HG03469 (cell line): ENCODE results near the gene TENT5C.

Source experiments
- ATAC-seq: cut with Tn5 transposase; IDR thresholded peaks from one replicate; pipeline ENCODE4 v1.9.1; 2021; ENCODE audit warnings: mild to moderate bottlenecking, moderate library complexity, moderate number of reproducible peaks; ENCODE audit not compliant: unreplicated experiment

The TENT5C gene

GRCh38 chr1:117590273-117590925, 15.4 kb upstream of the TENT5C start:
- ATAC-seq = no peak

- ATAC-seq = no peak
Observed at GRCh38 chr1:117591252-117591651, 14.6 kb upstream of the TENT5C start.

- no peak for ATAC-seq
Observed at GRCh38 chr1:117592155-117592554, 13.7 kb upstream of the TENT5C start.

DNA sequence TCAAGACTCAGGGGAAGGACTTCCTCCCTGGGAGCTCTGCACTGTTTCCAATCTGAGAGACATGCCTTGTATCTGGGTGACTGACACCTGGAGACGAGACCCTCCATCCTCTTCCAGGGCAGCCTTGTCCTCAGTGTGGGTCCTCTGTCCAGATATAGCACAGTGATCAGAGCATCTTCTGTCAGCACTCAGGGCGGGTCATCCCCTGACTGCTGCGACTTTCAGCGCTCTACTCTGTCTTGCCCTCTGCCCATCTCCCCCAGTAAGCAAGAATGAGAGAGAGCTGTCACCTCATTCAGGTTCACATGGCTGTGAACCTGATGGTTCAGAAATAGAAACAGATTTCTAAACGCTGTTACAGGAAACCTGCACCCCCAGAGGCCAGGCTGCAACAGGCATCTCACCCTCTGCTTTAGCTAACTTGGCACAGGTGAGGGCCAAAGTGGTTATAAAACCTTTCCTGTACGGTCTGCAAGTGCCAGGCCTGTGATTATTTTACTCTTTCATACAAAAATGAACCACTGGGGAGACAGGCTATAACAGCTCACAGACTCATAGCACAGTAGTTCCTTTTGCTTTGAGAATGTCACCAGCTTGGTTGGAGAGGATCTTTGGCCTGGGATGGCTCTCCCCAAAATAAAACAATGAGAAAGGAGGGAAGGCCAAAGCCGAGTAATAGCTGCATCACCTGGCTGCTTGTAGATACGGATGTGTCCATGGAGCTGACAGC, 11.4 kb upstream of the TENT5C start:
- no peak for ATAC-seq

GRCh38 chr1:117596023-117596720, 9.7 kb upstream of the TENT5C start:
- no peak for ATAC-seq

GRCh38 chr1:117598489-117598888, 7.4 kb upstream of the TENT5C start:
- ATAC-seq = no peak

DNA sequence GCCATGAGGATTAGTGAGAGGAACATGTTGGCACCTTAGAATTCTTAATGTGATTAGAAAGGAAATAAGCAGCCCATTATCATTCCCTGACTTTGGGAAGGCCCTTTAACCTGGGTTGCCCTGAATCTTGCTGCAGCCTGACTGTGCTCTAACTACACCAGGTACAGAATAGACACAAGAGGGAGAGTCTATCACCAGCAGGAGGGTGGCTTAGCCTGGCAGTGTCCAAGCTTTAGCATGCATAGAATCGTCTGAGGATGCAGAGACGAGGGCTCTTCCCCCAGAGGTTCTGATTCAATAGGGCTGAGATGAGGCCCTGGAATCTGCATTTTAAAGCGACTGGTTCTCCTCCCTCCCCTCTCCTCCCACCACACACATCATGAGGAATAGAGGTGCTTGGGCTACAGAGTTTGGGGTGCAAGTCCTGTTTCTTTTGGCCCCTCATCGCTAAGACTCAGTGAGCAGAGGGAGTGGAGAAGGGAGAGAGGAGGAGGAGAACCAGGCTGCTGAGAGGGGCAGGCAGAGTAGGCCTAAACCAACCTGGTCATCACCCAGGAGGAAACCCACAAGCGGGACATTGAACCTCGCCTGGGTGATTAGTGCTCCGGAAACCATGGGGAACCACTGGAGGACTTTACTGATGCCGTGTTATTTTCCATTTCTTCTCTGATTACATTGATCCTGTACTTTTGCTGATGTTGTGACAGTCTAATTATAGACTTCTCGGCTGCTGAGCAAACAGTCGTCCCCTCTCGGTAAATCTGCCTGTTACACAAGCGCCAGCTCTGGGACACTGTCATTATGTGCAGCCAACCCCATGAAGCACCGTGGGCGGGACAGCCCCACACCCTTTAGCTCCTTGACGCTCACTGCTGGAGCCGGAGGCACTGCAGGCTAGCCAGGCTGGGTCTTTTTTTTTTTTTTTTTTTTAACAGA, 6.3 kb upstream of the TENT5C start:
- ATAC-seq = no peak

DNA sequence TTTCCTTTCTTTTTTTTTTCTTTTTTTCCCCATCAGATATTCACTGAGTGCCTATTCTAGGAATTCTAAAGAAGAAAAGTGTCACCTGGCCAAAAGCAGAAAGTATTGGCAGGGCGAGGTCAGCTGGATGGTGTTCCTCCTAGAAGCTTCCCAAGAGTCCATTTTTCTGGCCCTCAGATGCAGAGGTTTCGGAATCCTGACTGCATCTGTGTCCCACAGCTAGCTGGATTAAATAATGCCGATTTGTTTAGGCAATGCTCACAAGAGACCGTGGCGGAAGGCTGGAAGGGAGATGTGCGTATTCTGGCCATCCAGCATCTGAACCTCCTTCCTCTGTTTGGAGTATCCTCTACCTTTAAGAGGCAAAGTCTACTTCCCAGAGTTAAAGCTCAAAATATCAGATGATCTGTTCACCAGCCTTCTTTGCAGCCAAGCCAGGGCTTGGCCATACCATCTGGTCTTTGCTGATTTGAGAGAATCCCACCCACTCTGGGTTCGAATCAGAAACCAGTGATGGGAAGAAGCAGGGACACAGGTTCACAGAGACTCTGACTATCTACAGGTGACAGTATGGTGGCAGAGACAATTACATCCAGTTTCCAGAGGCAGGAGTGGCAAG, 5.4 kb upstream of the TENT5C start:
- ATAC-seq = no peak

DNA sequence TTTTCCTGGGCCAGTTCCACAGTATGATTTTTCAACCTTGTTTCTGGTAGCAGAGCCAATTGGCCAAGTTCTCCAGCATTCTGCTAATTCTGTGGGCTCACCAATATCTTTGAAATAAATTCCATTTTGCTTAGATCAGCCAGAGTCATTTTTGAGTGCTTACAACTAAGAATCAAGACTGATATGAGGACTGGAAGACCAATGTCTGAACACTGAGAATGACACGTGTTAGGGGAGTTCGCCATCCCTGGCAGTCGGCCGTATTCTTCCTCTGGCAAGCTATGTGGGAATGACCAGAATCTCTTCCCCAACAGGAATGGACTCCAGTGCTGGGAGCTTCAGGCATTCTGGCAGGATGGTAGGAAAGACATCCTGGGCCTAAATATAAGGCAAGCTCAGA, 4.9 kb upstream of the TENT5C start:
- ATAC-seq = no peak

GRCh38 chr1:117602862-117603261, 3.0 kb upstream of the TENT5C start:
- ATAC-seq = no peak

GRCh38 chr1:117605164-117605773, 579 bp upstream of the TENT5C start:
- peak; percentile 13 for ATAC-seq

- no peak for ATAC-seq
Observed at GRCh38 chr1:117606649-117607430, 992 bp downstream of the TENT5C start.

DNA sequence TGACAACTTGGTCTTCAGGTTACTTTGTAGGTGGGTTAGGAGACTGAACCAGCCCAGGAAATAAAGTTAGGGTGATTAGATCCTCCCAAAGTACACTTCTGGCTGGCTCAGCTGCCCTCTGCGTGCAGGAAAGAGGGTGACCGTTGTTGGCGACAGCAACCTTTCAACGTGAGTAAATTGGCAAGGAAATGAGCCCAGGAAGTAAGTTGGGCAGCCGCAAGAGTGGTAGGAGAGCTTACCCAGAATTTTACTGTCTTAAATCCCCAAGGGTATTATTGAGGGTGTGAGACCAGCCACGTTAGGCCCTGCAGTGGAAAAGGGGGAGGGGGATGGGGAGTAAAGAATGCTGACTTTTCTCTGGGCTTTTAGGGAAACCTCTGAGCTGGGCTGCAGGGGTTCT, 1.6 kb downstream of the TENT5C start:
- no peak for ATAC-seq

- ATAC-seq = no peak
Observed at GRCh38 chr1:117608115-117608615, 2.3 kb downstream of the TENT5C start.

DNA sequence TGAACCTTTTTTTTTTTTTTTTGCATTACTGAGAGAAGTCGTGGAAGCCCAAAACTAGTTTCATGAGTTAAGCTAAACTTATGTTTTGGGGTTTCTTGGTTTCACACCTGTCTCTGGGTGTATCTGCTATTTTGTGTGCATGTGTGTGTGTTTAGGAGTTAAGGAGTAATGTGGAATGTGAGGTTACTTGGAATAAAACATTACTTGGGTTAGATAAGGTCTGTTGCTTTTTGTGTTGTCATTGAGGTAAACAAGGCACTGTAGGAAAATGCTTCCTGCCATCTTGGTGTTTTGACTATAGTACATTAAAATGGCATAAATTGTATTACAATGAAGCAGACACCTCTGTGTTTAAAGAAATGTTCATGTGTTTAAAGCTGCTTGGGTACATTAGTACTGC, 2.9 kb downstream of the TENT5C start:
- no peak for ATAC-seq

GRCh38 chr1:117609471-117609911, 3.6 kb downstream of the TENT5C start:
- ATAC-seq = no peak

DNA sequence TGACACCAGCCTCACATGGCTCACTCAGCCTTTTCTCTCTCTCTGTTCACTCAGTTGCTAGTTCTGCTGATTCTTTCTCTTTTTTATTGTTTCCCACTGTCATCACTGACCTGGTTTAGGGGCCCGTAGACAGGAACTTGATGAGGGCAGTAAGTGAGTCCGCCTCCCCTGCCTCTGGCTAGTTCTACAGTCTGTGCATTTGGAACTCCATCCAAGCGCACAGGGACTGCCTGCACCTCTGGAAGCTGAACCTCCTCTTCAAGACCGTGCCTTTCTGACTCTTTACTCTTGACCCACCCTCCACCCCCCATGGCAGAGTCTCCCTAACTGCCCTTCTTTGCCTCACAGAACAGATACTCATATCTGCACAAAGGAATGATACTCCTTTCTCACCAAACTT, 4.2 kb downstream of the TENT5C start:
- no peak for ATAC-seq

DNA sequence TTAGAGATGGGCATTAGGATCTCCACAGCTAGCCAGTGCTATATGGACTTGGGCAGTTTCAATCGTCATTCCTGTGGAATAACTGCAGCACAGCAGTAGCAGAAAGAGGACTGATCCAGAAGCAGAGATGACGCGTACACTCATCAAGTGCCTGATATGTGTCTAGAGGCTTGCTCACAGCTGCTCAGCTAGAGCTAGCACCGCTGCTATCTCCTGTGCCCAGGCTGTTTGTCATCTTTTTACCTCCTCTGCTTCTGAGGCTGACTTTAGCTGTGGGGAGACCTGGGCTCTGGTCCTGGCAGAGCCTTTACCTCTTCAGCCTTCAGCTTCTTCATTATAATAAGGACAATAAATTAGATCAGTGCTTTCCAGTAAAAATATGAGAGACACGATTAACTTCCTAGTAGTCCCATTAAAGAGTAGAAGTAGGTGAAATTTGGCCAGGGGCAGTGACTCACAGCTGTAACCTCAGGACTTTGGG, 5.3 kb downstream of the TENT5C start:
- no peak for ATAC-seq
